Hepatocyte (in vitro differentiated cells): Measurements from ENCODE around the gene EPHA5. TPM values are rescaled to one million over a fixed set of nuclear protein-coding genes. Genes with fewer than 3 reads are reported as not detected.

Experiments used
- DNase-seq: peaks from one replicate; pipeline ENCODE4 v3.0.0-alpha.2; 2016; ENCODE audit warnings: low spot score
- H2AFZ ChIP-seq: fragments of 200-600 bp; sonication (generic); 2 replicates; pipeline ENCODE4 v1.6.0; 2016; ENCODE audit warnings: antibody characterized with exemption, mild to moderate bottlenecking
- H3K27ac ChIP-seq: fragments of 200-600 bp; sonication (generic); 2 replicates; pipeline ENCODE4 v1.5.1; 2016; ENCODE audit warnings: mild to moderate bottlenecking
- H3K27me3 ChIP-seq: fragments of 200-600 bp; sonication (generic); 2 replicates; pipeline ENCODE4 v1.6.1; 2016
- H3K36me3 ChIP-seq: fragments of 200-600 bp; sonication (generic); replicated peaks from 2 replicates; pipeline ENCODE4 v1.5.1; 2016; ENCODE audit warnings: low read depth; ENCODE audit not compliant: insufficient read depth
- H3K4me1 ChIP-seq: fragments of 200-600 bp; sonication (generic); 2 replicates; pipeline ENCODE4 v1.5.1; 2016; ENCODE audit warnings: mild to moderate bottlenecking, moderate library complexity; ENCODE audit not compliant: insufficient read depth
- H3K4me2 ChIP-seq: fragments of 200-600 bp; sonication (generic); 2 replicates; pipeline ENCODE4 v1.6.0; 2016
- H3K4me3 ChIP-seq: fragments of 200-600 bp; sonication (generic); 2 replicates; pipeline ENCODE4 v1.5.1; 2016; ENCODE audit warnings: mild to moderate bottlenecking
- H3K79me2 ChIP-seq: fragments of 200-600 bp; sonication (generic); 2 replicates; pipeline ENCODE4 v1.6.0; 2017; ENCODE audit warnings: mild to moderate bottlenecking
- H3K9me2 ChIP-seq: fragments of 200-600 bp; sonication (generic); replicated peaks from 2 replicates; pipeline ENCODE4 v1.6.0; 2017; ENCODE audit warnings: mild to moderate bottlenecking; ENCODE audit not compliant: insufficient read depth
- H3K9me3 ChIP-seq: fragments of 200-600 bp; sonication (generic); 2 replicates; pipeline ENCODE4 v1.5.1; 2016; ENCODE audit warnings: low read depth, mild to moderate bottlenecking
- H4K20me1 ChIP-seq: fragments of 200-600 bp; sonication (generic); 2 replicates; pipeline ENCODE4 v1.6.0; 2016; ENCODE audit warnings: mild to moderate bottlenecking; ENCODE audit not compliant: insufficient read depth, poor library complexity, severe bottlenecking
- CTCF ChIP-seq: fragments of 200-600 bp; sonication (generic); IDR thresholded peaks from 2 replicates; pipeline ENCODE4 v1.5.1; 2016; ENCODE audit warnings: antibody characterized with exemption, mild to moderate bottlenecking; ENCODE audit not compliant: poor library complexity
- EZH2 ChIP-seq: fragments of 200-600 bp; sonication (generic); IDR thresholded peaks from 2 replicates; pipeline ENCODE4 v1.6.1; 2016; ENCODE audit warnings: antibody characterized with exemption, mild to moderate bottlenecking, borderline replicate concordance
- EZH2phosphoT487 ChIP-seq: fragments of 200-600 bp; sonication (generic); IDR thresholded peaks from one replicate; pipeline ENCODE4 v1.6.1; 2018; ENCODE audit warnings: antibody characterized with exemption, mild to moderate bottlenecking, low read depth, moderate library complexity; ENCODE audit not compliant: unreplicated experiment, severe bottlenecking
- WGBS: methylation state at CpG from one replicate; pipeline ENCODE4 v1.1.6; 2016; ENCODE audit warnings: low lambda C conversion rate; ENCODE audit errors: missing lambda C conversion rate; 5-methylcytosine and 5-hydroxymethylcytosine counted together
- polyA plus RNA-seq: library from polyadenylated mRNA; unstranded; fragments of >200 nt; fragmentation: Nextera tagmentation; extraction: Ambion mirVana; gene quantifications from 2 replicates; pipeline ENCODE4 v1.2.1, GENCODE V29; 2016
- total RNA-seq: library from RNA; depleted of rRNA; stranded (reverse); fragments of >200 nt; gene quantifications from 2 replicates; pipeline ENCODE4 v1.2.3, GENCODE V29; 2014

Gene EPHA5
- total and polyA plus RNA-seq, 2 experiments from 2014 or later = 0.05 to 0.63 TPM

GRCh38 chr4:65599340-65599739, 70.9 kb downstream of the EPHA5 start:
- TF ChIP-seq CTCF (no peak), EZH2 (no peak), EZH2phosphoT487 (no peak)
- Histone ChIP-seq H3K79me2 (no peaks in the 10 kb centered on the region), H3K4me1 (no peaks in the 10 kb centered on the region), H3K27me3 (no peaks in the 10 kb centered on the region), H3K9me3 (no peaks in the 10 kb centered on the region), H4K20me1 (no peaks in the 10 kb centered on the region), H3K27ac (no peak overlapping the region), H2AFZ (no peak overlapping the region), H3K4me2 (no peak overlapping the region), H3K4me3 (no peak overlapping the region), H3K36me3 (no peaks in the 10 kb centered on the region), H3K9me2 (no peaks in the 10 kb centered on the region)
- DNase-seq = no peak
- 92% methylated on average over 2 of the region's 2 CpGs for WGBS

- 95% methylated on average over 1 of the region's 1 CpG for WGBS
- no peaks in the 10 kb centered on the region for H3K27me3 ChIP-seq
- H3K79me2 ChIP-seq = no peaks in the 10 kb centered on the region
- no peak overlapping the region for H3K4me2 ChIP-seq
- no peaks in the 10 kb centered on the region for H4K20me1 ChIP-seq
- H2AFZ ChIP-seq = no peak overlapping the region
- H3K9me2 ChIP-seq = no peaks in the 10 kb centered on the region
- no peaks in the 10 kb centered on the region for H3K4me1 ChIP-seq
- H3K4me3 ChIP-seq = no peak overlapping the region
- H3K9me3 ChIP-seq = no peaks in the 10 kb centered on the region
- no peaks in the 10 kb centered on the region for H3K36me3 ChIP-seq
- no peak overlapping the region for H3K27ac ChIP-seq
- TF ChIP-seq CTCF (no peak), EZH2phosphoT487 (no peak), EZH2 (no peak)
- DNase-seq = no peak
Measured at GRCh38 chr4:65597697-65598096, 72.6 kb downstream of the EPHA5 start.

- H3K27ac ChIP-seq = no peak overlapping the region
- H3K4me3 ChIP-seq = no peak overlapping the region
- H3K4me2 ChIP-seq = no peak overlapping the region
- no peaks in the 10 kb centered on the region for H3K79me2 ChIP-seq
- no peak overlapping the region for H2AFZ ChIP-seq
- H3K27me3 ChIP-seq = no peaks in the 10 kb centered on the region
- no peaks in the 10 kb centered on the region for H3K36me3 ChIP-seq
- WGBS = 59% methylated on average over 3 of the region's 3 CpGs
- H3K4me1 ChIP-seq = no peaks in the 10 kb centered on the region
- no peaks in the 10 kb centered on the region for H4K20me1 ChIP-seq
- H3K9me2 ChIP-seq = no peaks in the 10 kb centered on the region
- H3K9me3 ChIP-seq = no peaks in the 10 kb centered on the region
- TF ChIP-seq EZH2 = no peak
- TF ChIP-seq CTCF = no peak
- no peak for TF ChIP-seq EZH2phosphoT487
- DNase-seq = no peak
Measured at GRCh38 chr4:65592089-65592488, 78.2 kb downstream of the EPHA5 start.

GRCh38 chr4:65589921-65590320, 80.4 kb downstream of the EPHA5 start:
- H3K9me2 ChIP-seq = no peaks in the 10 kb centered on the region
- TF ChIP-seq EZH2phosphoT487 = no peak
- TF ChIP-seq CTCF = no peak
- no peak for TF ChIP-seq EZH2
- H3K27me3 ChIP-seq = no peaks in the 10 kb centered on the region
- no peak overlapping the region for H3K4me2 ChIP-seq
- no peak for DNase-seq
- H3K4me3 ChIP-seq = no peak overlapping the region
- H2AFZ ChIP-seq = no peak overlapping the region
- no peaks in the 10 kb centered on the region for H3K79me2 ChIP-seq
- WGBS = 83% methylated on average over 2 of the region's 2 CpGs
- no peaks in the 10 kb centered on the region for H3K36me3 ChIP-seq
- H3K4me1 ChIP-seq = no peaks in the 10 kb centered on the region
- H4K20me1 ChIP-seq = no peaks in the 10 kb centered on the region
- H3K9me3 ChIP-seq = no peaks in the 10 kb centered on the region
- H3K27ac ChIP-seq = no peak overlapping the region
